ENCODE data around the gene TTLL9. TPM values are rescaled to one million over a fixed set of nuclear protein-coding genes. Genes with fewer than 3 reads are reported as not detected.

TTLL9 gene
- total RNA-seq, 4 donors from 2014 or later, result 2.8 to 3.7 (median 3.1) TPM

DNA sequence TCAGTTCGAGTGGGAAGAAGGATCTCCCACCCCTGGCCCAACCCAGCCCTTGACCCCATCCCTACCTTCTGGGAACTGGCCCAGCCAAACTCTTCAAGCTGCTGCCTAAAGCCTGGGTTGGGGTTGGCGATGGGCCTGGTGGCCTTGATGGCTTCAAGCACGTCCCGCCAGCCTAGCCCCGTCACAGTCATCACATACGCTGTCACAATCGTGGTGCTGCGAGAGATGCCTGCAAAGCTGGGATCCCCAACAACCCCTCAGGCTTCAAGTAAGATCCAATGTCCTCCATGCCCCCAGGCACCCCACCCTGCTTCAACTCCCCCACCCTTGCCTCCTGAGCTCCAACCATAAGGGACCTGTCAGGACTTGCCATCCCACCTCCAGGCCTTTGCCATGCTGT lies 7.9 kb upstream of the TTLL9 start:
- no peak overlapping the region for H3K4me3 ChIP-seq
- TF ChIP-seq POLR2A (IDR thresholded peaks at IDR 0.05) (no peak), EP300 (IDR thresholded peaks at IDR 0.05) (no peak)
- TF ChIP-seq, protein P1, sequence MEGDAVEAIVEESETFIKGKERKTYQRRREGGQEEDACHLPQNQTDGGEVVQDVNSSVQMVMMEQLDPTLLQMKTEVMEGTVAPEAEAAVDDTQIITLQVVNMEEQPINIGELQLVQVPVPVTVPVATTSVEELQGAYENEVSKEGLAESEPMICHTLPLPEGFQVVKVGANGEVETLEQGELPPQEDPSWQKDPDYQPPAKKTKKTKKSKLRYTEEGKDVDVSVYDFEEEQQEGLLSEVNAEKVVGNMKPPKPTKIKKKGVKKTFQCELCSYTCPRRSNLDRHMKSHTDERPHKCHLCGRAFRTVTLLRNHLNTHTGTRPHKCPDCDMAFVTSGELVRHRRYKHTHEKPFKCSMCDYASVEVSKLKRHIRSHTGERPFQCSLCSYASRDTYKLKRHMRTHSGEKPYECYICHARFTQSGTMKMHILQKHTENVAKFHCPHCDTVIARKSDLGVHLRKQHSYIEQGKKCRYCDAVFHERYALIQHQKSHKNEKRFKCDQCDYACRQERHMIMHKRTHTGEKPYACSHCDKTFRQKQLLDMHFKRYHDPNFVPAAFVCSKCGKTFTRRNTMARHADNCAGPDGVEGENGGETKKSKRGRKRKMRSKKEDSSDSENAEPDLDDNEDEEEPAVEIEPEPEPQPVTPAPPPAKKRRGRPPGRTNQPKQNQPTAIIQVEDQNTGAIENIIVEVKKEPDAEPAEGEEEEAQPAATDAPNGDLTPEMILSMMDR (IDR thresholded peaks at IDR 0.05), result no peak
- H3K27ac ChIP-seq, result peak overlapping the region in 1 of 4 donors; percentile 52
- H3K9me3 ChIP-seq, result no peaks in the 10 kb centered on the region
- no peak for DNase-seq (ENCODE audit: low spot score in 2 of 2)
- WGBS, 2 donors, result 89 to 90% methylated on average over 8 of the region's 8 CpGs
- peaks cover 0 to 14% of the 10 kb centered on the region in 2 donors for H3K27me3 ChIP-seq
- peaks cover 0 to 19% (median 0%) of the 10 kb centered on the region in 3 donors for H3K36me3 ChIP-seq
- H3K4me1 ChIP-seq, result peaks cover 0 to 23% (median 18%) of the 10 kb centered on the region in 4 donors

DNA sequence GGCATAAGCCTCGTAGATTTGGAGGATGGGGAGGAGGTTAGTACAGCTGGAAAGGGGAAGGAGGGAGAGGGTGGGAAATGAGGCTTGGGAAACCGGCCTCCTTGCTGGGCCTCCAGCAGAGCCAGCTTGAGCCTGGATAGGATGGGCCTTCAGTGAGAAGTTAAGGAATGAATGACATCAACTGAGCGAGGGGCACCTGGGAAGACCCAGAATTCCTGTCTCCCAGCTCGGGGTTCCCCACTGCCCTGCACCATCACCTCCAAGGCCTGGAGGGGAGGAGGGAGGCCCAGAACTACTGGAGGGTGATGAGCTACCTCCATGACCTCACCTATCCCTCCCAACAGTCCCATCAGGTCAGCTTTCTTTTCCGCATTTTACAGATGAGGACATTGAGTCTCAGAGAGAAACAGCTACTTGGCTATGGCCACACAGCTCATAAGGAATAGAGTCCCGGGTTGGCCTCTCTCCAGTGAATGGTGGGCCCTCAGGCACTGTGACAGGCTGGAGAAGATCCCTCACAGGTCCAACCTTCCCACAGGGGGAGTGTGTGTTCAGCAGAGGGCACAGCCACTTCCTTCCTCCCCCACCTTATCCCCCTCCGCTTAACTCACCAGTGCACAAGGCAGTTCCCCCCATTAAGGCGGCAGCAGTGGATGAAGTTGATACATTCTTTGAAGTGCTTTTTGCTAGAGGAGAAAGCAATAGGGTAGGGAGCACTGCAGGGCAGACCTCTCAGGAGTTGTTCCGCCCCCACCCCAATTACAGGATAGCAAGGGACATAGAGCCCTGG lies 6.9 kb upstream of the TTLL9 start:
- H3K9me3 ChIP-seq, result no peaks in the 10 kb centered on the region
- no peak for DNase-seq (ENCODE audit: low spot score in 2 of 2)
- H3K27ac ChIP-seq, result no peak overlapping the region
- no peak for TF ChIP-seq POLR2A (IDR thresholded peaks at IDR 0.05)
- no peak for TF ChIP-seq EP300 (IDR thresholded peaks at IDR 0.05)
- TF ChIP-seq, protein P1 (IDR thresholded peaks at IDR 0.05), result no peak
- H3K27me3 ChIP-seq, result peaks cover 0 to 6% of the 10 kb centered on the region in 2 donors
- peaks cover 0 to 23% (median 18%) of the 10 kb centered on the region in 4 donors for H3K4me1 ChIP-seq
- no peak overlapping the region for H3K4me3 ChIP-seq
- H3K36me3 ChIP-seq, result peaks cover 0 to 19% (median 0%) of the 10 kb centered on the region in 3 donors
- 89% methylated on average over 9 of the region's 9 CpGs for WGBS, 2 donors

DNA sequence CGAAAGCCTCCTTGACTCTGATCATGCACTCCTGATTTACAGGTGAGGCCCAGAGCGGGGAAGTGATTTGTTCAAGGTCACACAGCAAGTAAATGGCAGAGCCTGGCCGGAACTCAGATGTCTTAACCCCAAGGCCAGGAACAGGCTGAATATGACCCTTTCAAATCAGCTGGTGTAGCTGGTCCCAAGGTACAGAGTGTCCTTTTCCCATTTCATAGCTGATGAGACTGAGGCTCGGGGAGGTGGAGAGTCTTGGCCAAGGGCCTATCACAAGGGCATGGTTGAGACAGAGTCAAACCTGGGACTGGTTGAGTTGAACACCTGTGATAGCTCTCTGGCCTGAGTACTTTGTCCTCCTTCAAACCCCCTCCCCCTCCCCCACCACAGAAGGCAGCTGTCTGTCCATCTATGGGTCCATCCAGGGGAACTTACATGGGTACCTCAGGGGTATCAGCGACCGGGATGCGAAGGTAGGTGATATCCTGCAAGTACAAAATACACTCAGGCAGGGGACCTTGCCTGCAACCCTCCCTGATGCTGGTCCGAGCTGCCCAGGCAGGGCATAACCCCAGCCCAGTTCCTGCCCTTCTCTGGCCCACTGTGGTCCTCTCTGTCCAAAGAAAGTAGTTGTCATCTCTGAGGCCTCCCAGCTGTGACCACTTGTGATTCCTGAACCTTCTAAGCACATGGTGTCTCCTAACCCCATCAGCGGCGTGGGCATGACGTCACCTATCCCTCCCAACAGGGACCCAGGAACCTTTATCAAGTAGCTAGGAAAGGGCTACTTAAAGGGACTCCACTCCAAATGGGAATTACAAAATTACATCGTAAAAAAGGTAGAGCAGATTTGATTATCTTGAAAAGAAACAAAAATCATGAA lies 5.7 kb upstream of the TTLL9 start:
- WGBS, 2 donors, result 71 to 83% methylated on average over 12 of the region's 12 CpGs
- H3K9me3 ChIP-seq, result no peaks in the 10 kb centered on the region
- TF ChIP-seq, protein P1 (IDR thresholded peaks at IDR 0.05), result no peak
- no peak for TF ChIP-seq EP300 (IDR thresholded peaks at IDR 0.05)
- TF ChIP-seq POLR2A (IDR thresholded peaks at IDR 0.05), result no peak
- no peak for DNase-seq (ENCODE audit: low spot score in 2 of 2)
- H3K27ac ChIP-seq, result no peak overlapping the region
- H3K4me1 ChIP-seq, result peaks cover 0 to 35% (median 29%) of the 10 kb centered on the region in 4 donors
- peaks cover 0 to 6% of the 10 kb centered on the region in 2 donors for H3K27me3 ChIP-seq
- peaks cover 0 to 19% (median 0%) of the 10 kb centered on the region in 3 donors for H3K36me3 ChIP-seq
- no peak overlapping the region for H3K4me3 ChIP-seq

DNA sequence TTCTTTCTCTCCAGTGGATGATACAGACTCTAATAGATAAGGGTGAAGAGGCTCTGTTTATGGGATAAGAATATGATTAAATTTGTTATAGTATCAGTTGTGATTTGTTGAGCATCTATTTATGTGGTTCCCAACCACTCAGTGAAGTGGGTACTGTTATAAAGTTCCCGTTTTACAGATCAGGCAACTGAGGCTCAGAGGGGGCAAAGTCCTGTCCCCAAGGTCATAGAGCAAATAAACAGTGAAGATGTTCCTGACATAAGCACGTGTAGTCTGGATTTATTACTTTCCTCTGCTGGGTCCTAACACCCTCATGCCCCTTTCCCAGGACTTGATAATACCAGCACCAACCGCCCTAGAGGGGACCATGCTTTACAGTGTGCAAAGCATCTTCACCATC lies 4.2 kb upstream of the TTLL9 start:
- Histone ChIP-seq H3K4me1 (peaks cover 0 to 31% (median 20%) of the 10 kb centered on the region in 4 donors), H3K4me3 (no peak overlapping the region), H3K27ac (no peak overlapping the region), H3K36me3 (peaks cover 0 to 19% (median 0%) of the 10 kb centered on the region in 3 donors), H3K27me3 (no peaks in the 10 kb centered on the region), H3K9me3 (no peaks in the 10 kb centered on the region)
- no peak for TF ChIP-seq EP300 (IDR thresholded peaks at IDR 0.05)
- TF ChIP-seq, protein P1 (IDR thresholded peaks at IDR 0.05), result no peak
- DNase-seq (ENCODE audit: low spot score in 2 of 2), result no peak
- 64 to 67% methylated on average over 3 of the region's 3 CpGs for WGBS, 2 donors
